ENCODE measurements around the gene TMEM87A.

TMEM87A gene

GRCh38 chr15:42194513-42194912 lies 78.7 kb downstream of the TMEM87A start (continued):
- TF ChIP-seq ZNF23 (tag by site-specific recombination; IDR thresholded peaks at IDR 0.05; ENCODE audit: borderline replicate concordance): no peak
- TF ChIP-seq OSR2 (tag by site-specific recombination; IDR thresholded peaks at IDR 0.05): peak; percentile 46; the same call in 1 of the 2 replicates
- TF ChIP-seq, protein P1, sequence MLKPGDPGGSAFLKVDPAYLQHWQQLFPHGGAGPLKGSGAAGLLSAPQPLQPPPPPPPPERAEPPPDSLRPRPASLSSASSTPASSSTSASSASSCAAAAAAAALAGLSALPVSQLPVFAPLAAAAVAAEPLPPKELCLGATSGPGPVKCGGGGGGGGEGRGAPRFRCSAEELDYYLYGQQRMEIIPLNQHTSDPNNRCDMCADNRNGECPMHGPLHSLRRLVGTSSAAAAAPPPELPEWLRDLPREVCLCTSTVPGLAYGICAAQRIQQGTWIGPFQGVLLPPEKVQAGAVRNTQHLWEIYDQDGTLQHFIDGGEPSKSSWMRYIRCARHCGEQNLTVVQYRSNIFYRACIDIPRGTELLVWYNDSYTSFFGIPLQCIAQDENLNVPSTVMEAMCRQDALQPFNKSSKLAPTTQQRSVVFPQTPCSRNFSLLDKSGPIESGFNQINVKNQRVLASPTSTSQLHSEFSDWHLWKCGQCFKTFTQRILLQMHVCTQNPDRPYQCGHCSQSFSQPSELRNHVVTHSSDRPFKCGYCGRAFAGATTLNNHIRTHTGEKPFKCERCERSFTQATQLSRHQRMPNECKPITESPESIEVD (tag by site-specific recombination; IDR thresholded peaks at IDR 0.05): 0 out of 2 replicates have a peak, but pooled peaks have one; percentile 8
- TF ChIP-seq ZSCAN23 (tag by site-specific recombination; IDR thresholded peaks at IDR 0.05): no peak
- TF ChIP-seq ZBTB44 (tag by site-specific recombination; IDR thresholded peaks at IDR 0.05): 0 out of 2 replicates have a peak, but pooled peaks have one; percentile 44
- no peak for TF ChIP-seq PATZ1 (tag by site-specific recombination; IDR thresholded peaks at IDR 0.05)
- no peak for TF ChIP-seq ZNF626 (tag by site-specific recombination; IDR thresholded peaks at IDR 0.05)
- TF ChIP-seq ZIC2 (tag by site-specific recombination; IDR thresholded peaks at IDR 0.05): peak; percentile 46
- TF ChIP-seq ZNF473 (tag by site-specific recombination; IDR thresholded peaks at IDR 0.05): no peak
- TF ChIP-seq SCRT2 (tag by site-specific recombination; IDR thresholded peaks at IDR 0.05): no peak
- no peak for TF ChIP-seq ZFP69B (tag by site-specific recombination; IDR thresholded peaks at IDR 0.05)
- peak; percentile 75; the same call in 1 of the 2 replicates for TF ChIP-seq ZNF362 (tag by site-specific recombination; IDR thresholded peaks at IDR 0.05)
- TF ChIP-seq ZNF157 (tag by site-specific recombination; IDR thresholded peaks at IDR 0.05): no peak
- TF ChIP-seq, protein P2, sequence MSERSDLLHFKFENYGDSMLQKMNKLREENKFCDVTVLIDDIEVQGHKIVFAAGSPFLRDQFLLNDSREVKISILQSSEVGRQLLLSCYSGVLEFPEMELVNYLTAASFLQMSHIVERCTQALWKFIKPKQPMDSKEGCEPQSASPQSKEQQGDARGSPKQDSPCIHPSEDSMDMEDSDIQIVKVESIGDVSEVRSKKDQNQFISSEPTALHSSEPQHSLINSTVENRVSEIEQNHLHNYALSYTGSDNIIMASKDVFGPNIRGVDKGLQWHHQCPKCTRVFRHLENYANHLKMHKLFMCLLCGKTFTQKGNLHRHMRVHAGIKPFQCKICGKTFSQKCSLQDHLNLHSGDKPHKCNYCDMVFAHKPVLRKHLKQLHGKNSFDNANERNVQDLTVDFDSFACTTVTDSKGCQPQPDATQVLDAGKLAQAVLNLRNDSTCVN (tag by site-specific recombination; optimal IDR thresholded peaks at IDR 0.05): no peak
- no peak for TF ChIP-seq ZNF221 (tag by site-specific recombination; IDR thresholded peaks at IDR 0.05; ENCODE audit: borderline replicate concordance)

DNA sequence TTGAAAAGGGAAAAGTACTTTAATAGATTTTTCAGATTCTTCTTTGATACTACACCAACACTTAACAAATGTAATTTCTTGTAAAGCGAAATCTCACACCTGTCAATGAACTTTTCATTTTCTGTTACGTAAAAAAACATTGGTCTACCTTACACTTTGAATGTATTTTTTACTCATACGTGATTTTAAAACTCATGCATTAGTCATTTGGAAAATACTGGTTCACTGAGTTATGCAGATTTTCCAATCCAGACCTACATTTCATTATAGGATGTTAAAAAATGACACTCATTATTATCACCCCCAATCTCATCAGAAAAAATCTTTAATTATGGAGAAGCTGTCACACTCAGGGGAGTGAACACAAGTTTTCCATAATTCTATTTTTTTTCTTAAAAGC lies 79.8 kb downstream of the TMEM87A start:
- Histone ChIP-seq H3K4me1 (ENCODE audit: control insufficient read depth, insufficient read depth, low read length) (no peaks in the 10 kb centered on the region), H3K36me3 (ENCODE audit: control insufficient read depth in 2 of 2, insufficient read depth in 1 of 2, low read length in 2 of 2) (peaks cover 4 to 39% of the 10 kb centered on the region in 2 experiments; a peak in 2 of 3 replicates), H3K9me3 (ENCODE audit: control insufficient read depth, insufficient read depth, low read depth, low read length) (no peaks in the 10 kb centered on the region), H3K4me3 (ENCODE audit: low read depth, low read length) (no peak overlapping the region), H3K27ac (ENCODE audit: extremely low read depth, low read depth, low read length) (no peak overlapping the region)
- ChIA-PET CTCF (interaction anchor here (0.9 to 1.0 kb wide), 2 partner anchors 59 to 204 kb away, joined by 3 read pairs; no protein-coding TSS in a partner anchor), POLR2A (no interaction called here)
- TF ChIP-seq ZNF747 (tag by site-specific recombination; IDR thresholded peaks at IDR 0.05) (no peak), WT1 (tag by site-specific recombination; IDR thresholded peaks at IDR 0.05) (no peak), IKZF3 (tag by site-specific recombination; IDR thresholded peaks at IDR 0.05) (no peak), ZNF792 (tag by site-specific recombination; IDR thresholded peaks at IDR 0.05) (no peak), AEBP2 (tag by site-specific recombination; IDR thresholded peaks at IDR 0.05; ENCODE audit: borderline replicate concordance) (no peak), FEZF1 (tag by site-specific recombination; IDR thresholded peaks at IDR 0.05) (no peak), GLI4 (tag by site-specific recombination; IDR thresholded peaks at IDR 0.05) (no peak), ZNF600 (tag by site-specific recombination; IDR thresholded peaks at IDR 0.05) (no peak), ZNF521 (tag by site-specific recombination; IDR thresholded peaks at IDR 0.05) (no peak), ZNF837 (tag by site-specific recombination; IDR thresholded peaks at IDR 0.05) (no peak)

All from HEK293 (cell line).